ENCODE results near the gene ANO2. TPM values are rescaled to one million over a fixed set of nuclear protein-coding genes. Genes with fewer than 3 reads are reported as not detected.
A peak's percentile ranks its signal among the peaks of the same experiment; 100 is the strongest.

ANO2 gene
- total RNA-seq, 2 donors from 2014 or later, result 2.8 to 9.3 TPM

DNA sequence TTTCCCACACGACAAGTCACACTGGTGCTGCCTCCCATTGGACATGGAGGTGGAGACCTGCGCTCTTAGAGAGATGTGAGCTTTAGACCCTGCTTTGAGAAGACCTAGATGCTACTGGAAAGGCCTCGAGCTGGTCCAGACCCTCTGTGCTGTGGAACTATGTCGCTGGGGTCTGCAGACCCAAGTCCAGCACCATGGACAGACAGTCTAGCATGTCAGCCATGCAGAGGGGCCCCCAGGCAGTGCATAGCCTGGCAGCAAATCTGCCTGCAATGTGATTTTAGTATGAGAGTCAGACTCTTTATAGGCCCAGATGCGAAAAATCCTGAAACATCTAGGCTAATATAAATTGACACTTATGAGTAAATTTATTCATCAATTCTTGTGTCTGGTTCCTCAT, 371.7 kb downstream of the ANO2 start:
- Histone ChIP-seq H3K27ac (no peak overlapping the region), H3K4me3 (no peak overlapping the region), H3K27me3 (no peaks in the 10 kb centered on the region), H3K4me1 (peaks cover 0 to 27% of the 10 kb centered on the region in 2 donors), H3K9me3 (no peaks in the 10 kb centered on the region), H3K36me3 (no peaks in the 10 kb centered on the region)
- no peak for TF ChIP-seq CTCF (IDR thresholded peaks at IDR 0.05)
- no peak for DNase-seq (ENCODE audit: low spot score)

DNA sequence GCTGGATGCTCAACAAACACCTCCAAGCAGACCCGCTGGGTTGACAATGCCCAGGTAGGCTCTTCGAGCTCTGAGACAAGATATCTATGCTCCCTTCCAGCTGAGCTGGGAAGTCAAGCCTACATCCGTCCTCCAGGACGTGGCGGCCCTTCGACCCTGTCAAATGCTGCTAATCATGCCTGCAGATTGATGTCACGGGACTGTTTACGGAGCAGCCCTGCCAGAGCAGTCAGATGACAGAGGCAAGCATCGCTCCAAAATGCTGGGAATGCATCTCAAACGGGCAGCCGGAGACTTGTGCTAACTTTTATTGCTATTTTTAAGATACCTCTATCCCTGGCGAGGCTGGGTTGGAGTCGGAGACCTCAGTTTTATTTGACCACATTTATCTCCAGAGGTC, 373.9 kb downstream of the ANO2 start:
- H3K27me3 ChIP-seq, result no peaks in the 10 kb centered on the region

DNA sequence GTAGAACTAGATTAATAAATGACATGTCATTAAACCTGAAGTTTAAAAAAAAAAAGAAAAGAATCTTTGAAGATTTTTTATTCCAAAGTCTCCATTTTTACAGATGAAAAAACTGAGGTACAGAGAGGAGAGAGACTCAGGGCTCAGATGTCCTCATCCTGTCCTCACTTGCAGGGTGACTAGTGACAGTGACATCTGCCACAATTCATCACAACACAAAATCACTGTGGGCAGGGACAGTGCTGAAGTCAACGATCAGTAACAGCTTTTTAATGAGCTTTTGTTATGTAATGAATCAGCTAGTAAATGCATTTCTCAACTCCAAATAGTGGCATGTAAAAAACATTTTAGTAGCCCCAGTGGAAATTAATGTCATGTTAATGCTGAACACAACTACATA, 374.6 kb downstream of the ANO2 start:
- no peak overlapping the region for H3K4me3 ChIP-seq
- no peak for TF ChIP-seq CTCF (IDR thresholded peaks at IDR 0.05)
- no peak for DNase-seq (ENCODE audit: low spot score)
- H3K9me3 ChIP-seq, result no peaks in the 10 kb centered on the region
- H3K27me3 ChIP-seq, result no peaks in the 10 kb centered on the region
- H3K27ac ChIP-seq, result no peak overlapping the region
- H3K36me3 ChIP-seq, result no peaks in the 10 kb centered on the region
- peaks cover 0 to 16% of the 10 kb centered on the region in 2 donors for H3K4me1 ChIP-seq

More for the DNA sequence above, 373.9 kb downstream of the ANO2 start:
- Histone ChIP-seq H3K4me3 (no peak overlapping the region), H3K27ac (peak overlapping the region in 1 of 2 donors; percentile 0), H3K4me1 (peaks cover 0 to 16% of the 10 kb centered on the region in 2 donors), H3K9me3 (no peaks in the 10 kb centered on the region), H3K36me3 (no peaks in the 10 kb centered on the region)
- no peak for DNase-seq (ENCODE audit: low spot score)
- no peak for TF ChIP-seq CTCF (IDR thresholded peaks at IDR 0.05)

GRCh38 chr12:5568325-5568981, 376.6 kb downstream of the ANO2 start:
- TF ChIP-seq CTCF (IDR thresholded peaks at IDR 0.05), result no peak
- H3K4me3 ChIP-seq, result no peak overlapping the region
- no peaks in the 10 kb centered on the region for H3K27me3 ChIP-seq
- no peaks in the 10 kb centered on the region for H3K36me3 ChIP-seq
- no peak for DNase-seq (ENCODE audit: low spot score)
- no peak overlapping the region for H3K27ac ChIP-seq
- peaks cover 0 to 16% of the 10 kb centered on the region in 2 donors for H3K4me1 ChIP-seq
- no peaks in the 10 kb centered on the region for H3K9me3 ChIP-seq

DNA sequence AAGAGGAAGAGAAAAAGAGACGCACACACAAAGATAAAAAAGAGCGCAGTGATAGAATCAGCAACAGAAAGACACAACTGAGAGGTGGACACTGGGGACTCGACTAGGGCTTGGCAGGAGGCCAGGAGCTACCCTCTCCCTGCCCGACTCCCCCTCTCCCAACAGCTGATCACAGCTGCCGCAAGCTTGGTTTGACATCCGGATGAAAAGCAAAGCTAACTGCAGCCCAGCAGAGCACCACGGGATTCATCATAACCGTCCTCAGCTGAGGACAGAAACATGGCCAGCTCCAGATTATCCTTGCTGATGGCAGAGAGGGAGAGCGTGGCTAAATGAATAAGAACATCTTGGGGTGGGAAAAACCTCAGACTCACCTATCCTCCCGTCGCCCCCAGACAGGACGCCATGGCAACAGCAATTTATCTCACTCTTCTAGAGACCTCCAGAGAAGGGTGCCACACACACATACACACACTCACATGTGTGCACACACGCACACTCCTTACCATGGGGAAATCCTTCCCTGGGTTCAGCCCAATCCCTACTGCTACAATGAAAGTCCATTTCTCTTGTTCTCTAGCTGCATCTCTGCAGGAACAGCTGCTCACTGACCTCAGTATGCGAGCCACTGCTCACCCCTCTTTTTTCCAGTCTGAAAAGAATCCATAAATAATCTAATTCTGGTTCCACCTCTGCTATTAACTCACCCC, 377.9 kb downstream of the ANO2 start:
- peak; percentile 57 for DNase-seq (ENCODE audit: low spot score)
- no peaks in the 10 kb centered on the region for H3K9me3 ChIP-seq
- H3K36me3 ChIP-seq, result no peaks in the 10 kb centered on the region
- no peak for TF ChIP-seq CTCF (IDR thresholded peaks at IDR 0.05)
- H3K4me1 ChIP-seq, result peaks cover 0 to 16% of the 10 kb centered on the region in 2 donors
- no peaks in the 10 kb centered on the region for H3K27me3 ChIP-seq
- H3K4me3 ChIP-seq, result no peak overlapping the region
- H3K27ac ChIP-seq, result no peak overlapping the region

All from right atrium auricular region (tissue), 2 donors.